Large intestine (tissue), 3 donors: ENCODE data around the gene SNAI1. TPM values are rescaled to one million over a fixed set of nuclear protein-coding genes. Genes with fewer than 3 reads are reported as not detected.

Source experiments
- DNase-seq, 2 donors: peaks; one replicate each; pipeline versions ENCODE4 v3.0.0 to v3.0.0-alpha.2; 2013
- H3K27ac ChIP-seq: one replicate; pipeline ENCODE4 v1.5.1; 2013; ENCODE audit warnings: low read length
- H3K27me3 ChIP-seq: 2 replicates; pipeline ENCODE4 v1.6.1; 2013; ENCODE audit warnings: low read length; ENCODE audit not compliant: control insufficient read depth, insufficient read depth
- H3K36me3 ChIP-seq: 2 replicates; pipeline ENCODE4 v1.6.1; 2013; ENCODE audit warnings: low read length; ENCODE audit not compliant: control insufficient read depth, insufficient read depth
- H3K4me1 ChIP-seq: one replicate; pipeline ENCODE4 v1.6.1; 2013; ENCODE audit warnings: low read length; ENCODE audit not compliant: control insufficient read depth, insufficient read depth
- H3K4me3 ChIP-seq: one replicate; pipeline ENCODE4 v1.5.1; 2013; ENCODE audit warnings: low read length
- H3K9me3 ChIP-seq: one replicate; pipeline ENCODE4 v1.6.1; 2013; ENCODE audit warnings: mild to moderate bottlenecking, low read depth, low read length, moderate library complexity; ENCODE audit not compliant: control insufficient read depth
- WGBS: methylation state at CpG from one replicate; pipeline ENCODE4 v1.1.5; 2013; ENCODE audit warnings: low lambda C conversion rate; ENCODE audit not compliant: insufficient coverage; 5-methylcytosine and 5-hydroxymethylcytosine counted together
- polyA plus RNA-seq: library from polyadenylated mRNA; unstranded; fragments of 120-200 nt; gene quantifications from one replicate; pipeline ENCODE4 v1.2.1, GENCODE V29; 2013

SNAI1 gene
- polyA plus RNA-seq, 1 donor, result 4.4 TPM

GRCh38 chr20:50012282-50013263, 29.8 kb downstream of the SNAI1 start:
- DNase-seq, result peak; percentile 75 to 89
- H3K27ac ChIP-seq, result peak overlapping the region; percentile 83
- no peaks in the 10 kb centered on the region for H3K36me3 ChIP-seq
- WGBS, result no CpG with 5 or more reads among the region's 12 CpGs
- H3K4me1 ChIP-seq, result peaks cover 48% of the 10 kb centered on the region
- peak overlapping the region; percentile 22 for H3K4me3 ChIP-seq
- H3K27me3 ChIP-seq, result no peaks in the 10 kb centered on the region
- no peaks in the 10 kb centered on the region for H3K9me3 ChIP-seq

- Histone ChIP-seq H3K9me3 (no peaks in the 10 kb centered on the region), H3K4me3 (no peak overlapping the region), H3K36me3 (no peaks in the 10 kb centered on the region), H3K4me1 (peaks cover 48% of the 10 kb centered on the region), H3K27ac (no peak overlapping the region), H3K27me3 (no peaks in the 10 kb centered on the region)
- WGBS, result no CpG with 5 or more reads among the region's 7 CpGs
- no peak for DNase-seq
Measured at GRCh38 chr20:50013976-50014375, 31.2 kb downstream of the SNAI1 start.

GRCh38 chr20:50014570-50015562, 32.1 kb downstream of the SNAI1 start:
- H3K9me3 ChIP-seq, result no peaks in the 10 kb centered on the region
- H3K4me1 ChIP-seq, result peaks cover 48% of the 10 kb centered on the region
- H3K27me3 ChIP-seq, result no peaks in the 10 kb centered on the region
- no CpG with 5 or more reads among the region's 38 CpGs for WGBS
- H3K27ac ChIP-seq, result no peak overlapping the region
- H3K4me3 ChIP-seq, result no peak overlapping the region
- H3K36me3 ChIP-seq, result no peaks in the 10 kb centered on the region
- DNase-seq, result peak in 1 of 2 donors; percentile 32

GRCh38 chr20:50015636-50015992, 32.8 kb downstream of the SNAI1 start:
- WGBS, result no CpG with 5 or more reads among the region's 8 CpGs
- Histone ChIP-seq H3K9me3 (no peaks in the 10 kb centered on the region), H3K27ac (peak overlapping the region; percentile 25), H3K4me1 (peaks cover 44% of the 10 kb centered on the region), H3K36me3 (no peaks in the 10 kb centered on the region), H3K4me3 (no peak overlapping the region), H3K27me3 (no peaks in the 10 kb centered on the region)
- DNase-seq, result no peak

DNA sequence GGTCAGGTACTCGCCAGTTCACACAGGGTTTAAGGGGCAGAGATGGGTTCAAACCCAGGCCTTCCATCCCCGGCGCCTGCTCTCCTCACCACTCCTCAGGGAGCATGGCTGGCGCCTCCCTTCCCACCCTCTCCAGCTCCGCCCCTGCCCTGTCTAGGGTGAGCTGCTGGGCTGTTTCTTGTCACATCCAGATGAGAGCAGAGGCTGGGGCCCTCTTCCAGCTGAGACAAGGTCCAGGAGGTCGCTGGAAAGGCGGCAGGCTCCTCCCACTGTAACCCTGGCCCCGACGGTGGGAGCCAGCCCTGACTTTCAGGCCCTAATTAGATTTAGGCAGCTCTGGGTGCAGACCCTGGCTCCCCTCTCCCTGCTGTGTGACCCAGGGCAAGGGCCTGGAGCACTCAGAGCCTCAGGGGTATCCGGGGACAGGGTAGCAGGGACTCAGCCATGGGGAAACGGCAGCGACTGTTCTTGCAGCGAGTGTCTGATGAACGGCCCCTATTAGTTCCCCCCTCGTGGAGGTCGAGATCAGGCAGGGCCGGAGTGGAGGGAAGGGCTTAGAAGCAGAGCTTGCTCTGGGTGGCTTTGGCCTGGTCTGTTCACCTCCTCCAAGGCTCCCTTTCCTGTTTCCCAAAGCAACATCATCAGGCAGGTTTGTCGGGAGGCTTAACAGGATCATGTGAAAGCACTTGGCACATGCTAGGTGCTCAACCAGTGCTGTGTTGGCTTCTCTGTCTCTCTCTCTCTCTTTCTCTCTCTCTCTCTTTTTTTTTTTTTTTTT, 33.4 kb downstream of the SNAI1 start:
- DNase-seq, result peak; percentile 81 to 90
- H3K27me3 ChIP-seq, result no peaks in the 10 kb centered on the region
- no peaks in the 10 kb centered on the region for H3K9me3 ChIP-seq
- no peak overlapping the region for H3K4me3 ChIP-seq
- no CpG with 5 or more reads among the region's 18 CpGs for WGBS
- H3K36me3 ChIP-seq, result no peaks in the 10 kb centered on the region
- H3K27ac ChIP-seq, result peak overlapping the region; percentile 25
- H3K4me1 ChIP-seq, result peaks cover 44% of the 10 kb centered on the region

GRCh38 chr20:50017160-50017559, 34.4 kb downstream of the SNAI1 start:
- Histone ChIP-seq H3K27ac (no peak overlapping the region), H3K9me3 (no peaks in the 10 kb centered on the region), H3K27me3 (no peaks in the 10 kb centered on the region), H3K4me3 (no peak overlapping the region), H3K36me3 (no peaks in the 10 kb centered on the region), H3K4me1 (peaks cover 38% of the 10 kb centered on the region)
- WGBS, result no CpG with 5 or more reads among the region's 5 CpGs
- DNase-seq, result no peak

DNA sequence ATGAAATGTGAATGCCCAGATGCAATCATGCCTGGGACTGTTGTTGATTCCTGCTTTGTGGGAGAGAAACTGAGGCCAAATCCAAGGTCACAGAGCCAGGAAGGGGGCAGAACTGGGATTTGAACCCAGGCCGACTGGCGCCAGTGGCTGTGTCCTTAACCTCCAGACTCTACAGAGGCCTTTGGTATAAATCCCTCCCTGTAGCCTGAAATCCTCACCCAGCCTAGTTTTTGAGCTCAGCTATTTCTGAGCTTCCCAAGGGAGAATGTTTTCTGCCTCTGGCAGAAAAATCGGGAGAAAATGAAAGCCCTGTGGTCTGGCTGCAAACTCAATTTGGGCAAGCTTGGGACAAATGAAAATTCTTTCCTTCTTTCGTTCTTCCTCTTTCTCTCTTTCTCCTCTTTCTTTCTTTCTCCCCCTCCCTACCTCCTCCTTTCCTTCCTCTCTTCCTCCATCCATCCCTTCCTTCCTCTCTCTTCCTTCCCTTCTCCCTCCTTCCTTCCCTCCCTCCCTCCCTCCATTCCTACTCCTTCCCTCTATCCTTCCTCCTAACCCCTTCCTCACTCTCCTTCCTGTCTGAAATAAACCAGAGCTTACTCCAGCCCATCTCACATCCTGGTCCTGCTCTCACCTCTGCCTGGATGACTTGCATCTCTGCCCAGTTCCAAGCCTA, 34.9 kb downstream of the SNAI1 start:
- 93% methylated on average over 2 of the region's 4 CpGs for WGBS
- Histone ChIP-seq H3K36me3 (no peaks in the 10 kb centered on the region), H3K4me1 (peaks cover 33% of the 10 kb centered on the region), H3K27me3 (no peaks in the 10 kb centered on the region), H3K27ac (no peak overlapping the region), H3K9me3 (no peaks in the 10 kb centered on the region), H3K4me3 (no peak overlapping the region)
- no peak for DNase-seq

GRCh38 chr20:50019466-50020256, 36.9 kb downstream of the SNAI1 start:
- H3K9me3 ChIP-seq, result no peaks in the 10 kb centered on the region
- no CpG with 5 or more reads among the region's 13 CpGs for WGBS
- no peak overlapping the region for H3K27ac ChIP-seq
- peaks cover 18% of the 10 kb centered on the region for H3K4me1 ChIP-seq
- H3K4me3 ChIP-seq, result no peak overlapping the region
- H3K36me3 ChIP-seq, result no peaks in the 10 kb centered on the region
- no peaks in the 10 kb centered on the region for H3K27me3 ChIP-seq
- no peak for DNase-seq

GRCh38 chr20:50020288-50020687, 37.5 kb downstream of the SNAI1 start:
- no peak for DNase-seq
- Histone ChIP-seq H3K27me3 (no peaks in the 10 kb centered on the region), H3K9me3 (no peaks in the 10 kb centered on the region), H3K27ac (no peak overlapping the region), H3K4me1 (peaks cover 11% of the 10 kb centered on the region), H3K4me3 (no peak overlapping the region), H3K36me3 (no peaks in the 10 kb centered on the region)
- WGBS, result no CpG with 5 or more reads among the region's 3 CpGs
